Tibial nerve (tissue), 3 donors: ENCODE data around the gene DNLZ.

ENCODE experiments used
- POLR2A ChIP-seq, 2 donors: fragments of 450-650 bp; IDR thresholded peaks; one replicate each; pipeline ENCODE4 v1.6.1; 2017; ENCODE audit warnings: antibody characterized with exemption in 2 of 2, mild to moderate bottlenecking in 2 of 2, moderate library complexity in 2 of 2
- TF ChIP-seq, protein P1 (sequence below), 5 experiments: fragments of 200-600 bp in 3 of 5; fragments of 450-650 bp in 2 of 5; sonication (generic) in 3 of 5; IDR thresholded peaks; one replicate each; pipeline ENCODE4 v1.5.1; 2016 to 2019; ENCODE audit warnings: antibody characterized with exemption in 5 of 5, mild to moderate bottlenecking in 3 of 5, moderate library complexity in 2 of 5

DNA sequence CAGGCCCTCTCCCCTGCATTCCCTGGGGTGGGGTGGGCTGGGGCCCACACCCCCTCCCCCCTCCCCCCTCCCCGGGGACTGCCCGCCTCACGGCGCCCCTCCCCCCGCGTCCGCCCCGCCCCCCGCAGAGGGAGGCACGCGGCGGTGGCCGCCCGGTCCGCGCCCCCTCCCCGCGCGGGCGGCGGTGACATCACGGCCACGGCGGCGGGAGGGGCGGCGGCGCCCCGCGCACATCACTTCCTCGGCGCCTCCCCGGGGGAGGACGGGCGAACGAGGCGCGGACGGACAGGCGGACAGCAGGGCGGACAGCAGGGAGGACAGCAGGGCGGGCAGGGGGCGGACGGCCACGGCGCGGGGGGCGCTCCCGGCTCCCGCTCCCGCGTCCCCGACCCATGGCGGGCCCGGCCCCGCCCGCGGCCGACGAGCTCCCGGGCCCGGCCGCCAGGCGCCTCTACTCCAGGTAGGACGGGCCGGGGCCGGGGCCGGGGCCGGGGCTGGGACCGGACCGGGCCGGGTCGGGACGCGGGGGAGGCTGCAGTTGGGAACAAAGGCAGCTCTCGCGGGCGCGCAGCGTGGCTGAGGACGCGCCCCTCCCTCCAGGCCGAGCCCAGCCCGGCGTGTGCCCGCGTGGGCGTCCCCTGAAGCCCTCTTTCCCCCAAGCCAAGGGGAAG, 36.1 kb downstream of the DNLZ start, which contains the start of gene GPSM1:
- TF ChIP-seq, protein P1, sequence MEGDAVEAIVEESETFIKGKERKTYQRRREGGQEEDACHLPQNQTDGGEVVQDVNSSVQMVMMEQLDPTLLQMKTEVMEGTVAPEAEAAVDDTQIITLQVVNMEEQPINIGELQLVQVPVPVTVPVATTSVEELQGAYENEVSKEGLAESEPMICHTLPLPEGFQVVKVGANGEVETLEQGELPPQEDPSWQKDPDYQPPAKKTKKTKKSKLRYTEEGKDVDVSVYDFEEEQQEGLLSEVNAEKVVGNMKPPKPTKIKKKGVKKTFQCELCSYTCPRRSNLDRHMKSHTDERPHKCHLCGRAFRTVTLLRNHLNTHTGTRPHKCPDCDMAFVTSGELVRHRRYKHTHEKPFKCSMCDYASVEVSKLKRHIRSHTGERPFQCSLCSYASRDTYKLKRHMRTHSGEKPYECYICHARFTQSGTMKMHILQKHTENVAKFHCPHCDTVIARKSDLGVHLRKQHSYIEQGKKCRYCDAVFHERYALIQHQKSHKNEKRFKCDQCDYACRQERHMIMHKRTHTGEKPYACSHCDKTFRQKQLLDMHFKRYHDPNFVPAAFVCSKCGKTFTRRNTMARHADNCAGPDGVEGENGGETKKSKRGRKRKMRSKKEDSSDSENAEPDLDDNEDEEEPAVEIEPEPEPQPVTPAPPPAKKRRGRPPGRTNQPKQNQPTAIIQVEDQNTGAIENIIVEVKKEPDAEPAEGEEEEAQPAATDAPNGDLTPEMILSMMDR (IDR thresholded peaks at IDR 0.05) = peak in 2 of 5 experiments; percentile 46 to 48
- TF ChIP-seq POLR2A (IDR thresholded peaks at IDR 0.05) = peak; percentile 60 to 84
